ENCODE measurements around the gene SYNCRIP.

DNA sequence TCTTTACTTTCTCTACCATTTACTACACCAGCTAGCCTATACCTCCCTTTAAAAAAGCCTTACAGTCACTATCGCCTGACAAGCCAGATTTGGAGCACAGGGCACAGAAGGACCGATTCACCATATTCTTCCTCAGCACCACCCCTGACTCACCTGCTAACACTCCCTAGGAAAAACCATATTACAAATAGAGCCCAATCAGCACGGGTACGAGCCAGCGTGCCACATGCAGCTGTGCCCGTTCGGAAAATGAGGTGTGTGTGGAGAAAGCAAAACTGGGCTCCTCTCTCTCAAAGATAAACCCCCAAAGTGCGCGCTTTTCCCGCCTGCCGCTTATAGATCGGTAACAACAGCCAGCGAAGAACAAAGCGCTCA lies 1.2 kb downstream of the SYNCRIP start:
- TF ChIP-seq POLR2A (IDR thresholded peaks at IDR 0.05) (no peak), CTCF (IDR thresholded peaks at IDR 0.05) (no peak)
